ENCODE measurements around the gene ABCA1.
"Not testable (repeated sequence)": the region's sequence is repeated elsewhere in the genome, so short reads cannot be mapped to it uniquely, and the experiment has no call there.

ABCA1 gene

GRCh38 chr9:104769655-104770054 is 158.3 kb downstream of the ABCA1 start:
- in situ Hi-C loops (cut with MboI; ENCODE audit: low sequenced_read_pairs) = no loop called here

GRCh38 chr9:104769029-104769428 is 158.9 kb downstream of the ABCA1 start:
- in situ Hi-C loops (cut with MboI; ENCODE audit: low sequenced_read_pairs) = not testable (repeated sequence)

- in situ Hi-C loops (cut with MboI; ENCODE audit: low sequenced_read_pairs) = no loop called here
Measured at GRCh38 chr9:104767507-104767906, 160.4 kb downstream of the ABCA1 start.

GRCh38 chr9:104766025-104766424 is 161.9 kb downstream of the ABCA1 start:
- in situ Hi-C loops (cut with MboI; ENCODE audit: low sequenced_read_pairs) = no loop called here

- in situ Hi-C loops (cut with MboI; ENCODE audit: low sequenced_read_pairs) = no loop called here
Measured at GRCh38 chr9:104765138-104765537, 162.8 kb downstream of the ABCA1 start.

- in situ Hi-C loops (cut with MboI; ENCODE audit: low sequenced_read_pairs) = no loop called here
Measured at GRCh38 chr9:104758974-104759373, 169.0 kb downstream of the ABCA1 start.

- in situ Hi-C loops (cut with MboI; ENCODE audit: low sequenced_read_pairs) = no loop called here
Measured at GRCh38 chr9:104750185-104750767, 177.7 kb downstream of the ABCA1 start.

GRCh38 chr9:104748359-104749031 is 179.5 kb downstream of the ABCA1 start:
- in situ Hi-C loops (cut with MboI; ENCODE audit: low sequenced_read_pairs) = no loop called here

- in situ Hi-C loops (cut with MboI; ENCODE audit: low sequenced_read_pairs) = no loop called here
Measured at GRCh38 chr9:104747565-104748358, 180.2 kb downstream of the ABCA1 start, which contains the start of gene NIPSNAP3A. NIPSNAP3A (plus strand) TSS chr9:104747683; CDS start chr9:104747793, 110 bp downstream.

GRCh38 chr9:104747245-104747564 is 180.8 kb downstream of the ABCA1 start:
- in situ Hi-C loops (cut with MboI; ENCODE audit: low sequenced_read_pairs) = no loop called here

- in situ Hi-C loops (cut with MboI; ENCODE audit: low sequenced_read_pairs) = no loop called here
Measured at GRCh38 chr9:104746798-104747197, 181.2 kb downstream of the ABCA1 start.

GRCh38 chr9:104746285-104746684 is 181.7 kb downstream of the ABCA1 start:
- in situ Hi-C loops (cut with MboI; ENCODE audit: low sequenced_read_pairs) = no loop called here

- in situ Hi-C loops (cut with MboI; ENCODE audit: low sequenced_read_pairs) = no loop called here
Measured at GRCh38 chr9:104745852-104746251, 182.1 kb downstream of the ABCA1 start.

- in situ Hi-C loops (cut with MboI; ENCODE audit: low sequenced_read_pairs) = no loop called here
Measured at GRCh38 chr9:104743376-104743985, 184.5 kb downstream of the ABCA1 start.

GRCh38 chr9:104740621-104741020 is 187.3 kb downstream of the ABCA1 start:
- in situ Hi-C loops (cut with MboI; ENCODE audit: low sequenced_read_pairs) = no loop called here

- in situ Hi-C loops (cut with MboI; ENCODE audit: low sequenced_read_pairs) = no loop called here
Measured at GRCh38 chr9:104738452-104738851, 189.5 kb downstream of the ABCA1 start.

Data from hTERT RPE-1 (cell line).